Bronchial epithelial cell (primary cell): Measurements from ENCODE around the gene OR5B12. TPM values are rescaled to one million over a fixed set of nuclear protein-coding genes. Genes with fewer than 3 reads are reported as not detected.
"Not testable (repeated sequence)": the region's sequence is repeated elsewhere in the genome, so short reads cannot be mapped to it uniquely, and the experiment has no call there.

Experiments used
- DNase-seq: peaks from one replicate; pipeline ENCODE4 v3.0.0-alpha.2; 2010; ENCODE audit warnings: low read depth
- FAIRE-seq: peaks from 2 replicates; lab custom pipeline; 2011; peaks lifted over from hg19 to GRCh38; lab: Jason Lieb, UNC
- H3K27me3 ChIP-seq: 2 replicates; pipeline ENCODE4 v1.5.1; 2011; ENCODE audit warnings: low read length; ENCODE audit not compliant: control insufficient read depth, insufficient read depth
- H3K36me3 ChIP-seq: 2 replicates; pipeline ENCODE4 v1.5.1; 2011; ENCODE audit warnings: low read length; ENCODE audit not compliant: control insufficient read depth, insufficient read depth
- H3K4me3 ChIP-seq: 2 replicates; pipeline ENCODE4 v1.5.1; 2011; ENCODE audit warnings: mild to moderate bottlenecking, low read depth, low read length, control low read depth
- total RNA-seq: library from RNA; depleted of rRNA; stranded (reverse); fragments of >200 nt; gene quantifications from 2 replicates; pipeline ENCODE4 v1.2.1, GENCODE V29; 2014
- TF ChIP-seq, protein P1 (sequence below): IDR thresholded peaks from 2 replicates; pipeline ENCODE4 v1.5.1; 2011; ENCODE audit warnings: mild to moderate bottlenecking, moderate library complexity, low read length, control low read depth, inconsistent platforms; ENCODE audit not compliant: insufficient read depth, severe bottlenecking

The OR5B12 gene
- total RNA-seq, 1 donor from 2014 or later: not detected

DNA sequence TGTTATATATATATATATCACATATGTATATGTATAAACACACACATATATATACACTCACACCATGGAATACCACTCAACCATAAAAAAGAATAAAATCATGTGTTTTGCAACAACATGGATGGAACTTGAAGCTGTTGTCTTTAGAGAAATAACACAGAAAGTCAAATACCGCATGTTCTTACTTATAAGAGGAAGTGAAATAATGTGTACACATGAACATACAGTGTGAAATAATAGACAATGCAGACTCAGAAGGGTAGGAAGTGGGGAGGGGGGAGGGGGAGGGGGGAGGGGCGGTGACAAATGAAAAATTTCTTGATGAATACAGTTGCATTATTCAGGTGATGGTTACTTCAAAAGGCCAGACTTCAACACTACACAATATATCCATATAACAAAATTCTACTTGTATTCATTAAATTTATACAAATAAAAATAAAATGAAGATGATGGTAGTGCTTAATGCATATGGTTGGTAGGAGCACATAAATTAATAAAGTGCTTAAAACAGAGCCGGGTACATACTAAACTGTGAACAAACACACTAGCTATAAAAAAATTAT, 8.3 kb downstream of the OR5B12 start:
- Histone ChIP-seq H3K27me3 (no peaks in the 10 kb centered on the region), H3K36me3 (no peaks in the 10 kb centered on the region), H3K4me3 (no peak overlapping the region)
- no peak for DNase-seq
- no peak for FAIRE-seq
- TF ChIP-seq, protein P1, sequence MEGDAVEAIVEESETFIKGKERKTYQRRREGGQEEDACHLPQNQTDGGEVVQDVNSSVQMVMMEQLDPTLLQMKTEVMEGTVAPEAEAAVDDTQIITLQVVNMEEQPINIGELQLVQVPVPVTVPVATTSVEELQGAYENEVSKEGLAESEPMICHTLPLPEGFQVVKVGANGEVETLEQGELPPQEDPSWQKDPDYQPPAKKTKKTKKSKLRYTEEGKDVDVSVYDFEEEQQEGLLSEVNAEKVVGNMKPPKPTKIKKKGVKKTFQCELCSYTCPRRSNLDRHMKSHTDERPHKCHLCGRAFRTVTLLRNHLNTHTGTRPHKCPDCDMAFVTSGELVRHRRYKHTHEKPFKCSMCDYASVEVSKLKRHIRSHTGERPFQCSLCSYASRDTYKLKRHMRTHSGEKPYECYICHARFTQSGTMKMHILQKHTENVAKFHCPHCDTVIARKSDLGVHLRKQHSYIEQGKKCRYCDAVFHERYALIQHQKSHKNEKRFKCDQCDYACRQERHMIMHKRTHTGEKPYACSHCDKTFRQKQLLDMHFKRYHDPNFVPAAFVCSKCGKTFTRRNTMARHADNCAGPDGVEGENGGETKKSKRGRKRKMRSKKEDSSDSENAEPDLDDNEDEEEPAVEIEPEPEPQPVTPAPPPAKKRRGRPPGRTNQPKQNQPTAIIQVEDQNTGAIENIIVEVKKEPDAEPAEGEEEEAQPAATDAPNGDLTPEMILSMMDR: no peak

DNA sequence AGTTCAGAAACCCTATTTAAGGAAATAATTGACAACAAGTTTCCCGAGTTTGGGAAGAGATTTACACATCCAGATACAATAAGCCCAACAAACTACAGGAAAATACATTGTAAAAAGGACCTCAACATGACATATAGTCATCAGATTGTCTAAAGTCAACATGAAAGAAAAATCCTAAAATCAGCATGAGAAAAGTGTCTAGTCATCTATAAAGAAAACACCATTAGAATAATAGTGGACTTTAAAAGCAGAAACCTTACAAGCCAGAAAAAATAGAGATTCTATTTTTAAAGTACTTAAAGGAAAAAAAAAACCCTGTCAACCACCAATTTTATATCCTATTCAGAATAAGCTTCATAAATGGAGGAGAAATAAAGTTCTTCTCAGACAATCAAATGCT, 12.8 kb downstream of the OR5B12 start:
- Histone ChIP-seq H3K27me3 (no peaks in the 10 kb centered on the region), H3K36me3 (no peaks in the 10 kb centered on the region), H3K4me3 (no peak overlapping the region)
- TF ChIP-seq, protein P1: no peak
- DNase-seq: no peak
- FAIRE-seq: no peak

DNA sequence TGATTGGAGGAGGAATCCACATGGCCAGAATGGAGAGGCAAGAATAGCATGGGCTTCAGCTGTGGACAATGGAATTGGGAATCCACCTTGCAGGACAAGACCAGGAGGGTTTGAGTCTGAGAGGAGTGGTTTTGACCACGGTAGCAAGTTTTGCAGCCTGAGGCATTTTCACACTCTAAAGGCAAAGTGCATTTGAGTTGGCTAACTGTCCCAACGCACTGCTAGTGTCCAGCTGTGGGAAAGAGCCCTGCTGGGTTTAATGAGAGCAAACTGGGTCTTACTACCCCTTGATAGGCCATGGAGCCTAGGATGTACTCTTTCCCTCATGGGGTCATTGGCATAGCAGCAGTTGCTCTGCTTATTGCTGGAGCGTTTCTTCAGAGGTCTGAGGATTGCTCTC, 14.0 kb downstream of the OR5B12 start, which contains the start of gene OR5B2:
TSS of gene OR5B2 (minus strand) at position 101 of the 400 bp plus-strand sequence. CDS start 4,860 bp downstream, outside the sequence.
- DNase-seq (no peak), FAIRE-seq (peak; percentile 36)
- TF ChIP-seq, protein P1: no peak
- no peaks in the 10 kb centered on the region for H3K27me3 ChIP-seq
- no peak within 1 kb of the TSS for H3K4me3 ChIP-seq
- no peaks in the 10 kb centered on the region for H3K36me3 ChIP-seq

DNA sequence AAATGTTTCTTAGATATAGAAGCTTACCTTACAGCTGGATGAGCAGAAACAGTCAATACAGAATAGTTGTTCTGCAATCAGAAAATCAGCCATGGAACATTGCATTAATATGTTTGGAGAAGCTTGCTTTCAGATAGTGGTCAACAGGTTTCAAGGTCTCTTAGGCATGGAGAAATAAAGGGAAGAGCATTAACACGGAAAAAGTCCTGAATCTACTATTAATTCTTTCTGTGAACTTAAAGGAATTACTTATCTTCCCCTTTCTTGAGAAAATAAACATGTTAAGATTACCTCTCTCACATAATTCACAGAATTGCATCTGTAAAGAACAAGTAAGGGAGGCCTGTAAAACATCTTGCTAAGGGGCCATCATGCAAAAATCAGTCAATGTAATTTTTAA, 35.3 kb downstream of the OR5B12 start, which contains the start of gene OR5B3:
TSS of gene OR5B3 (minus strand) at position 101 of the 400 bp plus-strand sequence. CDS start 3,465 bp downstream, outside the sequence.
- no peak for FAIRE-seq
- H3K4me3 ChIP-seq: no peak within 1 kb of the TSS
- no peak for DNase-seq
- TF ChIP-seq, protein P1: no peak
- no peaks in the 10 kb centered on the region for H3K36me3 ChIP-seq
- no peaks in the 10 kb centered on the region for H3K27me3 ChIP-seq

DNA sequence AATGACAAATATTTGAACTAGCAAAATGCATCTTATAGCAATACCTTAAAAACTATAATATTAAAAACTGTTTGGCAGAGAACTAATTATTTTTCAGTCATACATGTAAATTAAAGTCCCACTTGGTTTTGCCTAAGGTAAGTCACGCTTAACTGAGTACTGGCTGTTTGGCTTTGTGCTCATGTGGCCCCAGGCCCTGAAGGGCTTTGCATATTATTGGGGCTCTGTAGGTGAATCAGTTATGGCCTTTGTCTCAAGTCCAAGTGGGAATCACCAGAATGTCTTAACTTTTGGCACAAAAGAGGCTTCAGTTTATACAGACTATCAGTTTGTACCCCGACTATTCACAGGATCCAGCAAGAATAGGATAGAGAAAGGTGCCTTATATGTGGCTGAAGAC, 42.4 kb downstream of the OR5B12 start:
- DNase-seq, FAIRE-seq, H3K27me3 ChIP-seq, H3K4me3 ChIP-seq, H3K36me3 ChIP-seq: not testable (repeated sequence)

DNA sequence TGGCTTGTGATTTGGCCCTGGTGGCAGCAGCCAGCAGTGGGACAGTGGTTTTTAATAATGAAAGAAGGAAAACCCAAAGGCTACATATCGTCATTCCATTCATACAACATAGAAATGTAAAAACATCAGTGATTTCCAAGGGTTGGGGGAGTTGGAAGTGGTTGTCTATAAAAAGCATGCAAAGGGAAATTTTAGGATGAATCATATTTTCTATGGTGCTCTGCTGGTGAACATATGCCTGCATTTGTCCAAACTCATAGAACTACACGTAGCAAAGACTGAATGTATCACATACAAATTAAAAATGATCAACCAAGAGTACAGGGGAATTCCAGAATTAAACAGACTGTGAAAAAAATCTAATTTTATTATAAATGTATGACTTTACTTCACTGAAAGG, 46.5 kb downstream of the OR5B12 start:
- Histone ChIP-seq H3K4me3 (no peak overlapping the region), H3K27me3 (no peaks in the 10 kb centered on the region), H3K36me3 (no peaks in the 10 kb centered on the region)
- no peak for FAIRE-seq
- no peak for DNase-seq
- TF ChIP-seq, protein P1: no peak
